RWPE2 (cell line): ENCODE results near the gene SMOC1.

Experiments used
- ATAC-seq: fragments of 200-7000 bp; cut with Tn5 transposase; 3 replicates; pipeline ENCODE4 v1.9.1; 2021; ENCODE audit warnings: low read depth
- DNase-seq: peaks from one replicate; pipeline ENCODE4 v3.0.0-alpha.2; 2020; ENCODE audit warnings: low spot score
- H3K27ac ChIP-seq: fragments of 450-650 bp; 2 replicates; pipeline ENCODE4 v1.5.1; 2017; ENCODE audit warnings: mild to moderate bottlenecking; ENCODE audit not compliant: poor library complexity, severe bottlenecking
- H3K27me3 ChIP-seq: fragments of 250-450 bp; sonication (Bioruptor Pico); 2 replicates; pipeline ENCODE4 v1.5.1; 2021; ENCODE audit warnings: mild to moderate bottlenecking, moderate library complexity; ENCODE audit not compliant: insufficient read depth, poor library complexity, severe bottlenecking
- H3K36me3 ChIP-seq: fragments of 250-450 bp; sonication (Bioruptor Pico); 2 replicates; pipeline ENCODE4 v1.5.1; 2020; ENCODE audit warnings: low read depth, mild to moderate bottlenecking, moderate library complexity
- H3K4me1 ChIP-seq: fragments of 250-450 bp; sonication (Bioruptor Pico); 2 replicates; pipeline ENCODE4 v1.5.1; 2021; ENCODE audit warnings: mild to moderate bottlenecking, moderate library complexity; ENCODE audit not compliant: insufficient read depth, poor library complexity, severe bottlenecking
- H3K4me3 ChIP-seq: fragments of 250-450 bp; sonication (Bioruptor Pico); 2 replicates; pipeline ENCODE4 v1.5.1; 2021; ENCODE audit warnings: mild to moderate bottlenecking, moderate library complexity; ENCODE audit not compliant: severe bottlenecking
- H3K9me3 ChIP-seq: fragments of 250-450 bp; sonication (Bioruptor Pico); 2 replicates; pipeline ENCODE4 v1.5.1; 2021; ENCODE audit warnings: mild to moderate bottlenecking, moderate library complexity; ENCODE audit not compliant: severe bottlenecking
- TF ChIP-seq, protein P1 (sequence below): fragments of 450-650 bp; IDR thresholded peaks from one replicate; pipeline ENCODE4 v1.5.1; 2017; ENCODE audit warnings: mild to moderate bottlenecking, moderate library complexity; ENCODE audit not compliant: poor library complexity, severe bottlenecking

SMOC1 gene

DNA sequence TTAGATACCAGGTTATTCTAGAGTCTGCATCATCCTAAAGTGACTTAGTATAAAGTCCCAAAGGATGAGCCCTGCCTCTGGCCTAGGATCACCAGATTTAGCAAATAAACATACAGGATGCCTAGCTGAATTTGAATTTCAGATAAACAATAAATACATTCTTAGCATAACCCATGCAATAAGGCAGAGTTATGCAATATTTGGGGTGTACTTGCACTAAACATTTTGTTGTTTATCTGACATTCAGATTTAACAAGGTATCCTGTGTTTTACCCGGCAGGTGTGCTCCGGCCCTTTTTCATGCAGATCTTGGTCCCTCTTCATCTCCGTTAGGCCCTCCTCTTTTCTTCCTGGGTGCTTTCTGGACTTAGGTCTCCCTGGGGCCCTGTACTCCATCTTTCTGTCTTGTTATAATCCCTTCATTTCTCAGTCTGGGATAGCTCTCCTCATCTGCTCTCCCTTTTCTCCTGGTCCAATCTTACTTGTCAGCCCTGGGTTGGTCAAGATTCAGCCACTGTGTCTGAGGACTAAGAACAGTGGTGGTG lies 18.1 kb upstream of the SMOC1 start:
- no peak overlapping the region for H3K27ac ChIP-seq
- H3K4me1 ChIP-seq, result no peaks in the 10 kb centered on the region
- no peaks in the 10 kb centered on the region for H3K9me3 ChIP-seq
- no peaks in the 10 kb centered on the region for H3K36me3 ChIP-seq
- TF ChIP-seq, protein P1, sequence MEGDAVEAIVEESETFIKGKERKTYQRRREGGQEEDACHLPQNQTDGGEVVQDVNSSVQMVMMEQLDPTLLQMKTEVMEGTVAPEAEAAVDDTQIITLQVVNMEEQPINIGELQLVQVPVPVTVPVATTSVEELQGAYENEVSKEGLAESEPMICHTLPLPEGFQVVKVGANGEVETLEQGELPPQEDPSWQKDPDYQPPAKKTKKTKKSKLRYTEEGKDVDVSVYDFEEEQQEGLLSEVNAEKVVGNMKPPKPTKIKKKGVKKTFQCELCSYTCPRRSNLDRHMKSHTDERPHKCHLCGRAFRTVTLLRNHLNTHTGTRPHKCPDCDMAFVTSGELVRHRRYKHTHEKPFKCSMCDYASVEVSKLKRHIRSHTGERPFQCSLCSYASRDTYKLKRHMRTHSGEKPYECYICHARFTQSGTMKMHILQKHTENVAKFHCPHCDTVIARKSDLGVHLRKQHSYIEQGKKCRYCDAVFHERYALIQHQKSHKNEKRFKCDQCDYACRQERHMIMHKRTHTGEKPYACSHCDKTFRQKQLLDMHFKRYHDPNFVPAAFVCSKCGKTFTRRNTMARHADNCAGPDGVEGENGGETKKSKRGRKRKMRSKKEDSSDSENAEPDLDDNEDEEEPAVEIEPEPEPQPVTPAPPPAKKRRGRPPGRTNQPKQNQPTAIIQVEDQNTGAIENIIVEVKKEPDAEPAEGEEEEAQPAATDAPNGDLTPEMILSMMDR, result no peak
- no peak overlapping the region for H3K4me3 ChIP-seq
- no peaks in the 10 kb centered on the region for H3K27me3 ChIP-seq
- ATAC-seq (no peak), DNase-seq (no peak)

DNA sequence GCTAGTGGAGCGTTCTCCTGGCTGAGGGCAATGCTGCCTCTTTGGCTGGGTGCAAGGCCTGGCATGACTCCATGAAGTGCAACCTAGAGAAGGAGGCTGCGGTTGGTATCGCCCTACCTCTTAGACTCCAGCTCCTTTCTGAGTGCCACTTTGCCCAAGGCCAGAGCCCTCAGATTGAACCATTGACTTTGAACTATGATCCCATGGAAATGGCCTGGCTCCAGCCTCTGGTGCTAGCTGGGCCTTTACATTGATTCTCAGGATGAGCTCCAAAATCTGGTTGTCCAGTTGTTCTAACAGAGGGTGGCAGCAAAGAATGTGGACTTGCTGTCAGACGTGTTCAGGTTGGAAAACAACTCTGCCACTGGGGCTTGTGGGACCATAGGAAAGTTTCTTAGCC lies 16.1 kb upstream of the SMOC1 start:
- no peaks in the 10 kb centered on the region for H3K36me3 ChIP-seq
- H3K4me1 ChIP-seq, result no peaks in the 10 kb centered on the region
- DNase-seq (peak; percentile 38), ATAC-seq (no peak)
- no peak overlapping the region for H3K4me3 ChIP-seq
- TF ChIP-seq, protein P1, result peak; percentile 42
- H3K27me3 ChIP-seq, result peaks cover 2% of the 10 kb centered on the region
- H3K9me3 ChIP-seq, result no peaks in the 10 kb centered on the region
- H3K27ac ChIP-seq, result no peak overlapping the region

DNA sequence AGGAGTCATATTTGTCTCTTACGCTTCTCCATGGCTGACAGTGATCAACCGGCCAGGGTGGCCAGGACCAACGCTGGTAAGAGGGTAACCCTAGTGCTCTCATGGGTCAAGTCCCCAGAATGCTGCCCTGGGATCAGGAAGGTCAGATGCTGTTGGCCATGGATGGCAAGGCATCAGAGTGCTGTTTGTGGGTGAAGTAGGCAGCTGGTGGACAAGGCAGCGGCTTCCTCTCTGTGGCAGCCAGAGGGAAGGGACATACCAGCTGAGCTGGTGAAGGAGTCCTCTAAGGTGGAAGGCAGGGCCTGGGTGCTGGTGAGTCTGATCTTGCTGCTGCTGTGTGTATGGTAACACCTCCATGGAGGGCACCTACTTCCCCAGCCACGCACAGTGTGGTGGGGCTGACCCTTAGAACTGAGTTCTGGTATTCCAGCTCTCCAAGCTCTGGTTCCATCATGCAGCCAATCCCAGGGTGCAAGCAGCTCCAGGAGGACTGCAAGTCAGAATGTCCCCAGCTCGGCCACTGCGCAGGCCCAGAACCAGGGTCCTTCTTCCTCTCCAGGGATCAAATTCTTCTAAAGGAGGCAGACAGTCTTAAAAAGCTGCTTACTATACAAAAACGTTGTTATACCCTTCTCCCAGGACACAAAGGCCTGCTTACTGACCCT lies 13.4 kb upstream of the SMOC1 start:
- H3K27ac ChIP-seq, result no peak overlapping the region
- no peaks in the 10 kb centered on the region for H3K36me3 ChIP-seq
- peaks cover 3% of the 10 kb centered on the region for H3K4me1 ChIP-seq
- TF ChIP-seq, protein P1, result no peak
- peaks cover 3% of the 10 kb centered on the region for H3K27me3 ChIP-seq
- DNase-seq (no peak), ATAC-seq (no peak)
- no peak overlapping the region for H3K4me3 ChIP-seq
- H3K9me3 ChIP-seq, result no peaks in the 10 kb centered on the region

DNA sequence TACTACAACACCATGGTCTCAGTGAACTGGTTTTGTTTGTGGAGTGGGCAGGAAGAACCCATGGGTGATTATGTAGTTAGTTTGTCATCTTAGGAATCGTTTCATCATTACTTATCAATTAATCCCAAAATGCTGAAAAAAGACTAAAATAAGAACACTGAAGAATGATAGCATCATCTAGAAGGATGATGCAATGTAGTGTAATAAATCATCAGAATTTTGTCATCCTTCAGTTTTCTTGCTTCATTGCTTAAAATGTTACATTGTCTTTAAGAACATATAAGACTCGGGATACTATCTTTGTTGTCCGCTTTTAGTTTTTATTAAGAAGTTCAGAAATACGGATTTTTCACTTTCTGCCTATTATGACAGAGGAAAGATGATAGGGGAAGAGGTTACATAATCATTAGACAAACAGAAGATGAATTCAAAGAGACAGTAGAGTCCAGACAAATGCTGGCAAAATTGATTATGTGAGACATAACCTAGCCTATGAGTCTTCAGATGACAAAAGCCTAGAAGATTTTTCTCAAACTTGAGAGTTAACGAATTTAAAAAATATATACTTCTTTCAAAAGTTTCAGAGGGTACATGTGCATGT lies 10.8 kb upstream of the SMOC1 start:
- ATAC-seq, result no peak
- peaks cover 3% of the 10 kb centered on the region for H3K27me3 ChIP-seq

More for the DNA sequence above, 10.8 kb upstream of the SMOC1 start:
- DNase-seq, result no peak
- Histone ChIP-seq H3K27ac (no peak overlapping the region), H3K4me3 (no peak overlapping the region), H3K36me3 (no peaks in the 10 kb centered on the region), H3K4me1 (peaks cover 3% of the 10 kb centered on the region), H3K9me3 (no peaks in the 10 kb centered on the region)
- TF ChIP-seq, protein P1, result no peak
